Neutrophil (primary cell): ENCODE results near the gene MTREX.

Experiments used
- H3K27ac ChIP-seq: fragments of 200-600 bp; sonication (generic); 2 replicates; pipeline ENCODE4 v1.5.1; 2016; ENCODE audit warnings: mild to moderate bottlenecking, moderate library complexity
- H3K27me3 ChIP-seq: fragments of 200-600 bp; sonication (generic); 2 replicates; pipeline ENCODE4 v1.6.0; 2016; ENCODE audit warnings: mild to moderate bottlenecking
- H3K36me3 ChIP-seq: fragments of 200-600 bp; sonication (generic); 2 replicates; pipeline ENCODE4 v1.5.1; 2017
- H3K4me1 ChIP-seq, 2 experiments: fragments of 200-600 bp in 1 of 2; sonication (generic) in 1 of 2; 1 replicate in 1 of 2; 2 replicates in 1 of 2; pipeline versions ENCODE4 v1.5.1 to v1.6.1; 2013 to 2016; ENCODE audit warnings: low read depth in 1 of 2, low read length in 1 of 2, mild to moderate bottlenecking in 1 of 2, moderate library complexity in 1 of 2; ENCODE audit not compliant: control insufficient read depth in 1 of 2, insufficient read depth in 1 of 2
- H3K4me3 ChIP-seq, 2 experiments: fragments of 200-600 bp in 1 of 2; sonication (generic) in 1 of 2; 1 replicate in 1 of 2; 2 replicates in 1 of 2; pipeline ENCODE4 v1.5.1; 2013 to 2016; ENCODE audit warnings: low read depth in 1 of 2, low read length in 1 of 2, mild to moderate bottlenecking in 1 of 2, moderate library complexity in 1 of 2
- H3K9me3 ChIP-seq: fragments of 200-600 bp; sonication (generic); 2 replicates; pipeline ENCODE4 v1.5.1; 2016
- CTCF ChIP-seq: fragments of 200-600 bp; sonication (generic); IDR thresholded peaks from 2 replicates; pipeline ENCODE4 v1.5.1; 2016; ENCODE audit warnings: antibody characterized with exemption

The MTREX gene

GRCh38 chr5:55459572-55459971 is 151.8 kb downstream of the MTREX start:
- no peaks in the 10 kb centered on the region for H3K36me3 ChIP-seq
- H3K9me3 ChIP-seq, result no peaks in the 10 kb centered on the region
- TF ChIP-seq CTCF, result no peak
- no peaks in the 10 kb centered on the region for H3K4me1 ChIP-seq
- H3K4me3 ChIP-seq, result no peak overlapping the region
- no peak overlapping the region for H3K27ac ChIP-seq
- no peaks in the 10 kb centered on the region for H3K27me3 ChIP-seq

- Histone ChIP-seq H3K27me3 (no peaks in the 10 kb centered on the region), H3K9me3 (no peaks in the 10 kb centered on the region), H3K4me3 (no peak overlapping the region), H3K27ac (no peak overlapping the region), H3K4me1 (no peaks in the 10 kb centered on the region), H3K36me3 (no peaks in the 10 kb centered on the region)
- no peak for TF ChIP-seq CTCF
Observed at GRCh38 chr5:55463613-55464012, 155.8 kb downstream of the MTREX start.

GRCh38 chr5:55467862-55468551 is 160.2 kb downstream of the MTREX start:
- no peaks in the 10 kb centered on the region for H3K9me3 ChIP-seq
- no peak overlapping the region for H3K27ac ChIP-seq
- TF ChIP-seq CTCF, result no peak
- H3K27me3 ChIP-seq, result no peaks in the 10 kb centered on the region
- H3K4me3 ChIP-seq, result no peak overlapping the region
- no peaks in the 10 kb centered on the region for H3K36me3 ChIP-seq
- no peaks in the 10 kb centered on the region for H3K4me1 ChIP-seq

GRCh38 chr5:55469839-55470238 is 162.1 kb downstream of the MTREX start:
- H3K4me1 ChIP-seq, result no peaks in the 10 kb centered on the region

GRCh38 chr5:55470282-55470681 is 162.5 kb downstream of the MTREX start:
- Histone ChIP-seq H3K4me1 (no peaks in the 10 kb centered on the region), H3K9me3 (no peaks in the 10 kb centered on the region)
- no peak for TF ChIP-seq CTCF

More at GRCh38 chr5:55469839-55470238, 162.1 kb downstream of the MTREX start:
- no peak overlapping the region for H3K4me3 ChIP-seq
- no peak for TF ChIP-seq CTCF
- H3K9me3 ChIP-seq, result no peaks in the 10 kb centered on the region
- no peaks in the 10 kb centered on the region for H3K27me3 ChIP-seq
- no peak overlapping the region for H3K27ac ChIP-seq
- H3K36me3 ChIP-seq, result no peaks in the 10 kb centered on the region

More at GRCh38 chr5:55470282-55470681, 162.5 kb downstream of the MTREX start:
- H3K27ac ChIP-seq, result no peak overlapping the region
- no peaks in the 10 kb centered on the region for H3K27me3 ChIP-seq
- H3K36me3 ChIP-seq, result no peaks in the 10 kb centered on the region
- H3K4me3 ChIP-seq, result no peak overlapping the region
